NCI-H2227 (cell line): ENCODE results near the gene DEAF1.

ENCODE experiments used
- DNase-seq: peaks from one replicate; lab custom pipeline; 2025; ENCODE audit not compliant: unreplicated experiment; lab: John Stamatoyannopoulos, UW

The DEAF1 gene

DNA sequence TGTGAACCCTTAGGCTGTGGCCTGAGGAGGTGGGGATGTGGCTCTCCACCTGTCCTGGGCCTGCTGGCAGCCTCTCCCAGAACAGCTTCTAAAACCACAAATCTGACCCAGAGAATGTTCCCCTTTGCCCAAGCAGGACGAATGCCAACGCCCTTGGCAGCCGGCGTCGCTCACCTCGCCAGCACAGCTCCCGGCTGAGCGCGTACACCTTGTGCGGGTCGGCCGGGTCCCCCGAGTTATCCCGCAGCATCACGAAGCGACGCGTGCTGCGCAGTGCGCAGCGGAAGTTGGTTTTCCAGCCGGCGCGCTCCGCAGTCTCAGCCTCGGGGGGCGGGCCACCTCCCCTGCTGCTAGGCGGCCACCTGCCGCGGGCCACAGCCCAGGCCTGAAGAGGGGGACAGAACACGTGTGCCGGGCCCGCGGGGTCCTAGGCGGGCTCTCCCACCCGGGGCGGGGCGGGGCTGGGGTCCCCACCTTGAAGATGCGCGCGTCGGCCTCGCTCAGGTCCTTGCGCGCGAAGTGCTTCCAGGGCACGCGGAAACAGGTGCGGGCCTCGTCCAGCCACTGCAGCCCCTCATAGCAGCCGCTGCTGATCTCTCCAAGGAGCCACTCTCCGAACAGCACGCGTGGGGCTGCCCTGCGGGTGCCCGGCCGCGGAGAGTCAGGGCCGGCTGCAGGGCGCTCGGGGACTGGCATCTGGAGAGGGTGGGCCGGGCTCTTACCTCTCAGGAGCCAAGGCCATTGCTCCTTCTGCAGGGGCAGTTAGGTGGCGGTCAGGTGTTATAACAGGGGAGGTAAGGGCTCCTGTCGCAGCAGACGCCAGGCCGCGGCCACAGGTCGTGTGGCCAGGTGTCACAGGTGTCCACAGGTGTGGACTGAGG lies 80.2 kb downstream of the DEAF1 start:
- DNase-seq, result no peak

DNA sequence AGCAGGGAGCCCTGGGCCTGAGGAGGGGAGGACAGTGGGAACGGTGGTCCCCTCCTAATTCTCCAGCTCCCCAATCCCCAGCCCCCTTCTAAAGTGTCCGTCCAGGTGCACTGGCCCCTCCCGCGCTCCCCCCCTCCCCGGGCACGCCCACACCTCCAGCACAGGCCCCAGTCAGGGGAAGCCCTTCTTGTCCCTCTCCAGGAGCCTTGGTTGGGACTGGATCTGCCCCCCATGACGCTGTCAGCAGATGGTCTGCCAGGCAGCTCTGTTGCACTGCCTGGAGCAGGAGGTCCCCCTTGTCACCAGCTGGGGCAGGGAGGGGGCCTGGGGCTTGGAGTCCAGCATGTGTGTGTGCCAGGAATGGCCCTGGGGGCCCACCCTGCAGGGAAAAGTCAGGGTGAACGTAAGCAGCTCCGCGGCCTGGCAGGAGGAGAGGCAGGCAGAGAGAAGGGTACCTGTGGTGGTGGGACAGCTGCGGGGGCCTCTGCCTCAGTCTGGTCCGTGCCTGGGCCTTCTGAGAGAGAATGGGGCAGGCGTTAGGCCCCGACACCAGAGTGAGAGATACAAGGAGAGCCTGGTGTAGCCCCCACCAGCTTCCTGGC lies 80.9 kb downstream of the DEAF1 start:
- no peak for DNase-seq

DNA sequence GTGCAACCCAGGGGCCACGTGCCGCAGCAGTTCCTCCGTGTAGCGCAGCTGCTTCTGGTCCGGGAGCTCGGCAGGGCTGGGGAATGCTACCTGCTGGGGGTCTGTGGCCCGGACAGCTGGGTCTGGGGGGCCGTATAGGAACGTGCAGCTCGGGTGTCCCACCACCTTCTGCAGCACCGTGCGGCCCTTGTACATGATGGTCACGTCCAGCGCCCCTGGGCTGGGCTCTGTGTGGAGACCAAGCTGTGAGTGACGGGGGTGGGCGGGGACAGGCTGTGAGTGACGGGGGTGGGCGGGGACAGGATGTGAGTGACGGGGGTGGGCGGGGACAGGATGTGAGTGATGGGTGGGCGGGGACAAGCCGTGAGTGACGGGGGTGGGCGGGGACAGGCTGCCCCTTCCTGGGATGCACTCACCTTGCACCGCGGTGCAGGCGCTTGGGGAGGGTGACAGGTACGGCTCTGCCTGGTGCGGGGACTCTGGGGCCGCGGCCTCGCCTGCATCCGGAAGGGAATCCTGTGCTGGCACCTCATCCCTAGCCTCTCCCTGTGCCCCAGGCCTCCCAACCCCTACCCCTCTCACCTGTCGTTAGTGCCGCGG lies 81.6 kb downstream of the DEAF1 start:
- DNase-seq, result peak; percentile 42

- DNase-seq, result no peak
These were observed 82.1 kb downstream of the DEAF1 start for GRCh38 chr11:612961-613300.

- peak; percentile 28 for DNase-seq
These were observed 82.6 kb downstream of the DEAF1 start for GRCh38 chr11:612201-612960.

DNA sequence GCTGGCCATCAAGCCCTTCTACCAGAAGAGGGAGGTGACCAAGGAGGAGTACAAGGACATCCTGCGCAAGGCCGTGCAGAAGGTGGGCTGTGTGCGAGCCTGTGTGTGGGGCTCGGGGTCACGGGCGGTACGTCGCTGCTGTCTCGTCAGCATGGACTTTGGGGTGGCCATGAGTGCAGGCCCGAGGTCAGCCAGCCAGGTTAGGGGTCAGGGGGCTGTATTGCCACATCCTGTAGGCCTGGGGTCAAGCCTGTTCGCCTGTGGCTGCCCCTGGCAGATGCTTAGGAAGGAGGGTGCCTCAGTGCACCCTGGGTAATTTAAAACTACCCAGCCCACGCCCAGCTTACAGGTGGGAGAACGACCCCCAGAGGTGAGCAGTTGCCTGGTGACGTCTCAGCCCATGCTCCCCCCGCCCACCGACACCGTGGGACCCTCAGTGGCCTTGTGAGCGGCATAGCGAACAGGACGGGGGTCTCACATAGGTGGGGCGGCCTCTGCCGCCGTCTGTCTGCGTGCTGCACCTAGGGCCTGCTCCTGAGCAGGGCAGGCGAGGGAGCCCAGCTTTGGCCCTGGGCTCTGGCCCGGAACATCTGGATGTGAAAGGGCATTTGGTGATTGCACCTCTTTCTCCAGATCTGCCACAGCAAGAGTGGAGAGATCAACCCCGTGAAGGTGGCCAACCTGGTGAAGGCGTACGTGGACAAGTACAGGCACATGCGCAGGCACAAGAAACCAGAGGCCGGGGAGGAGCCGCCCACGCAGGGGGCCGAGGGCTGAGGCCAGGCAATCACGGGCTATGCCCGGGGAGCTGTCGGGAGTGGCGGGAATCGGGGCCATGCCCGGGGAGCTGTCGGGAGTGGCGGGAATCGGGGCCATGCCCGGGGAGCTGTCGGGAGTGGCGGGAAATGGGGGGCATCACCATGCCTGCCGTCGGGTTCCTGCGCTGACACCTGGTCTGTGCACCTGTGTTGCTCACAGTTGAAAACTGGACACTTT lies 83.7 kb downstream of the DEAF1 start:
- no peak for DNase-seq

- DNase-seq, result no peak
These were observed 84.7 kb downstream of the DEAF1 start for GRCh38 chr11:610146-610801.

DNA sequence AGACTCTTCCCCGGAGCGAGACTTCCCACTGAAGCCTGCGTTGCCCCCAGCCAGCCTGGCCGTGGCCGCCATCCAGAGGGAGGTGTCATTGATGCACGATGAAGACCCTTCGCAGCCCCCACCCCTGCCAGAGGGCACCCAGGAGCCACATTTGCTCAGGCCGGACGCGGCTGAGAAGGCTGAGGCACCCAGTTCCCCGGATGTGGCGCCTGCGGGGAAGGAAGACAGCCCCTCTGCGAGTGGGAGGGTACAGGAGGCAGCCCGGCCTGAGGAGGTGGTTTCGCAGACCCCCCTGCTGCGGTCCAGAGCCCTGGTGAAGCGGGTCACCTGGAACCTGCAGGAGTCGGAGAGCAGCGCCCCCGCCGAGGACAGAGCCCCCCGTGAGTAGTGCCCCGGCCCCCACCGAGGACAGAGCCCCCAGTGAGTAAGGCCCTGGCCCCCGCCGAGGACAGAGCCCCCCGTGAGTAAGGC lies 85.6 kb downstream of the DEAF1 start:
- DNase-seq, result no peak

GRCh38 chr11:608791-609251 lies 86.2 kb downstream of the DEAF1 start:
- DNase-seq, result no peak

DNA sequence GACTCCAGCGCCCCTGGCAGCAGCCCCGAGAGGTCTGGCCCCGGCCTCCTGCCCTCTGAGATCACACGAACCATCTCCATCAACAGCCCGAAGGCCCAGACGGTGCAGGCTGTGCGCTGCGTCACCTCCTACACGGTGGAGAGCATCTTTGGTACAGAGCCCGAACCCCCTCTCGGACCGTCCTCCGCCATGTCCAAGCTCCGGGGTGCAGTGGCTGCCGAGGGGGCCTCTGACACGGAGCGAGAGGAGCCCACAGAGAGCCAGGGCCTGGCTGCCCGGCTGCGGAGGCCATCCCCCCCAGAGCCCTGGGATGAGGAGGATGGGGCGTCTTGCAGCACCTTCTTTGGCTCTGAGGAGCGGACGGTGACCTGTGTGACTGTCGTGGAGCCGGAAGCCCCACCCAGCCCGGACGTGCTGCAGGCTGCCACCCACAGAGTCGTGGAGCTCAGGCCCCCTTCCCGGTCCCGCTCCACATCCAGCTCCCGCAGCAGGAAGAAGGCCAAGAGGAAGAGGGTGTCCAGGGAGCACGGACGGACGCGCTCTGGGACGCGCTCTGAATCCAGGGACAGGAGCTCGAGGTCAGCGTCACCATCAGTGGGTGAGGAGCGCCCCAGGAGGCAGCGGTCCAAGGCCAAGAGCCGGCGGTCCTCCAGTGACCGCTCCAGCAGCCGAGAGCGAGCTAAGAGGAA lies 86.9 kb downstream of the DEAF1 start:
- DNase-seq, result no peak

GRCh38 chr11:607020-607780 lies 87.8 kb downstream of the DEAF1 start:
- DNase-seq, result no peak

- no peak for DNase-seq
These were observed 88.8 kb downstream of the DEAF1 start for GRCh38 chr11:606245-606644.

DNA sequence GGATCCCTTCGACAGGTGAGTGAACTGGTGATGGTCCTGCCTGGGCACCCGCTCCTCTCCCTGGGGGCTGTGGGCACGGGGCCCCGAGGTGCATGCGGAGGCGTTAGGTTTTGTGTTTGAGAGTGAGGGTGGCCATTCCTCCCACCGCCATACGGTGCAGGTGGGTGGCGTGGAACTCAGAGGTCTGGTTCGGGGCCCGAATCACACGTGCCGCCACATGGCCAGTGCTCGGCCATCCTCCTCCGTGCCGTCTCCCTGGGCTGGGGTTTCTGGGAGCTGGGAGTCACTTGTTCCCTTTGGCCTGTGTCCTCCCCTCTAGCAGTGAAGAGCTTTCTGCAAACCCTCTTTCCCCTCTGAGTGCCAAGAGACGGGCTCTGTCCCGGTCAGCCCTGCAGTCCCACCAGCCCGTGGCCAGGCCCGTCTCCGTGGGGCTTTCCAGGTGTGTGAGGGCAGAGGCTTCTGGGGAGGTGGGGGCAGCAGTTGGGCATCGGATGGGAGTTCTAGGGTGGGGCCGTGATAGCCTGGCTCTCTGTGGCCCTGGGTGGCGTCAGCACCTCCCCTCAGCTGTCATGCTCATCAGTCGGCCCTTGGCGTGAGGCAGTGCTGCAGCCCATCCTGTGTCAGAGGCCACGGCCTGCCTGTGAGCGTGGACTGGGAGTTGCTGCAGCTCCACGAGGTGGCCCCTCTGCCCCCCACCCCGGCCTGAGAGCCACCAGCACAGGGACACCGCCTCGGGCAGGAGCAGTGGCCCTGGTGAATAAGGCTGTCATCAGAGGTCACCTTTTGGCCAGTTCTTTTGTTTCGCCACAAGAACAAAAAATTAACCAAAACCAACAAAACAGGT lies 89.5 kb downstream of the DEAF1 start:
- DNase-seq, result no peak

DNA sequence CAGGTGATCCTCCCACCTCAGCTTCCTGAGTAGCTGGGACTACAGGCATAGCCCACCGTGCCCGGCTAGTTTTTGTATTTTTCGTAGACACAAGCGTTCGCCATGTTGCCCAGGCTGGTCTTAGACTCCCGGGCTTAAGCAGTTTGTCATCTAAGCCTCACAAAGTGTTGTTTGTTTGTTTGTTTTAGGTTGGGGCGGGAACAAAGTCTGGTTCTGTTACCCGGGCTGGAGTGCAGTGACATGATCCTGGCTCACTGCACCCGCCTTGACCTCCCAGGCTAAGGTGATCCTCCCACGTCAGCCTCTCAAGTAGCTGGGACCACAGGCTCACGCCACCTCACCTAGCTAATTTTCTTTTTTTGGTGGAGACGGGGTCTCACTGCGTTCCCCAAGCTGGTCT lies 91.9 kb downstream of the DEAF1 start:
- DNase-seq, result no peak

- no peak for DNase-seq
These were observed 93.3 kb downstream of the DEAF1 start for GRCh38 chr11:601573-602245.

- DNase-seq, result no peak
These were observed 96.9 kb downstream of the DEAF1 start for GRCh38 chr11:598005-598680.
